T-cell (primary cell): ENCODE results near the gene ANKRD62. TPM values are rescaled to one million over a fixed set of nuclear protein-coding genes. Genes with fewer than 3 reads are reported as not detected.
A peak's percentile ranks its signal among the peaks of the same experiment; 100 is the strongest.

ENCODE experiments used
- ATAC-seq, 4 experiments: fragments of 200-7000 bp in 3 of 4; fragments of 150-1000 bp in 1 of 4; cut with Tn5 transposase; replicated peaks in 1 of 4; 1 replicate in 3 of 4; 2 replicates in 1 of 4; pipeline ENCODE4 v1.10.0; 2021; ENCODE audit warnings: moderate library complexity in 3 of 4, mild to moderate bottlenecking in 2 of 4, moderate number of reproducible peaks in 1 of 4
- CTCF ChIA-PET, 2 donors: fragments of 300-600 bp; sonication (Branson Sonifier 250); formaldehyde crosslinking; loops; one replicate each; lab custom pipeline; 2022; ENCODE audit warnings: antibody characterized with exemption in 2 of 2; lab: Charles Lee
- POLR2A ChIA-PET, 2 donors: fragments of 300-600 bp; sonication (Branson Sonifier 250); formaldehyde crosslinking; loops; one replicate each; lab custom pipeline; 2022; ENCODE audit warnings: antibody characterized with exemption in 2 of 2; lab: Charles Lee
- DNase-seq, 35 experiments: peaks; one replicate each; pipeline versions ENCODE4 v3.0.0 to v3.0.0-alpha.2; 2013 to 2023
- H3K27ac ChIP-seq: one replicate; pipeline ENCODE4 v1.5.1; 2013; ENCODE audit warnings: low read length
- H3K27me3 ChIP-seq, 2 experiments: replicated peaks in 1 of 2; 1 replicate in 1 of 2; 2 replicates in 1 of 2; pipeline versions ENCODE4 v1.6.1 to v1.7.0; 2013; ENCODE audit warnings: low read length in 1 of 2, mixed read lengths in 1 of 2; ENCODE audit not compliant: control insufficient read depth in 2 of 2, insufficient read depth in 2 of 2; ENCODE audit errors: extremely low read depth in 1 of 2
- H3K36me3 ChIP-seq, 2 donors: 1 replicate in 1 of 2; 2 replicates in 1 of 2; pipeline versions ENCODE4 v1.6.1 to v1.7.0; 2013; ENCODE audit warnings: low read length in 1 of 2; ENCODE audit not compliant: control insufficient read depth in 2 of 2, insufficient read depth in 1 of 2; ENCODE audit errors: extremely low read depth in 1 of 2
- H3K4me1 ChIP-seq, 2 experiments: 1 replicate in 1 of 2; 2 replicates in 1 of 2; pipeline versions ENCODE4 v1.6.1 to v1.7.0; 2013; ENCODE audit warnings: low read length in 2 of 2, mixed read lengths in 1 of 2; ENCODE audit not compliant: insufficient read depth in 2 of 2, control insufficient read depth in 1 of 2; ENCODE audit errors: extremely low read depth in 1 of 2
- H3K4me3 ChIP-seq, 2 donors: 1 replicate in 1 of 2; 2 replicates in 1 of 2; pipeline versions ENCODE4 v1.5.1 to v1.7.0; 2013; ENCODE audit warnings: mild to moderate bottlenecking in 2 of 2, low read length in 1 of 2, moderate library complexity in 1 of 2; ENCODE audit not compliant: control insufficient read depth in 1 of 2; ENCODE audit errors: extremely low read depth in 1 of 2
- H3K9me3 ChIP-seq: 2 replicates; pipeline ENCODE4 v1.7.0; 2013
- H3K27ac Mint-ChIP-seq, 2 donors: one replicate each; pipeline ENCODE4 v1.8.0; 2020 to 2021; ENCODE audit warnings: mild to moderate bottlenecking in 2 of 2, mixed read lengths in 2 of 2
- H3K27me3 Mint-ChIP-seq, 2 donors: one replicate each; pipeline ENCODE4 v1.8.0; 2021 to 2022; ENCODE audit warnings: mixed read lengths in 2 of 2
- H3K36me3 Mint-ChIP-seq: one replicate; pipeline ENCODE4 v1.8.0; 2021; ENCODE audit warnings: mixed read lengths
- H3K4me1 Mint-ChIP-seq, 3 donors: one replicate each; pipeline ENCODE4 v1.8.0; 2020 to 2022; ENCODE audit warnings: mixed read lengths in 3 of 3, mild to moderate bottlenecking in 1 of 3
- H3K4me3 Mint-ChIP-seq, 3 donors: one replicate each; pipeline ENCODE4 v1.8.0; 2020 to 2022; ENCODE audit warnings: mild to moderate bottlenecking in 3 of 3, mixed read lengths in 3 of 3, moderate library complexity in 3 of 3
- H3K9me3 Mint-ChIP-seq, 3 donors: one replicate each; pipeline ENCODE4 v1.8.0; 2020 to 2022; ENCODE audit warnings: mixed read lengths in 3 of 3
- WGBS: methylation state at CpG from one replicate; pipeline ENCODE4 v1.1.5; 2013; ENCODE audit warnings: missing lambda C conversion rate; ENCODE audit not compliant: insufficient coverage; 5-methylcytosine and 5-hydroxymethylcytosine counted together
- total RNA-seq, 35 experiments: library from RNA in 6 of 35; stranded (reverse) in 6 of 35; fragments of 120-200 nt in 1 of 35; gene quantifications; one replicate each; pipeline versions ENCODE4 v1.2.1 to v1.2.4 and lab custom pipeline; 2013 to 2026

Gene ANKRD62
- total RNA-seq, 5 donors from 2014 or later (not counting 1 experiment from before 2014, with no cell fraction given): not detected

DNA sequence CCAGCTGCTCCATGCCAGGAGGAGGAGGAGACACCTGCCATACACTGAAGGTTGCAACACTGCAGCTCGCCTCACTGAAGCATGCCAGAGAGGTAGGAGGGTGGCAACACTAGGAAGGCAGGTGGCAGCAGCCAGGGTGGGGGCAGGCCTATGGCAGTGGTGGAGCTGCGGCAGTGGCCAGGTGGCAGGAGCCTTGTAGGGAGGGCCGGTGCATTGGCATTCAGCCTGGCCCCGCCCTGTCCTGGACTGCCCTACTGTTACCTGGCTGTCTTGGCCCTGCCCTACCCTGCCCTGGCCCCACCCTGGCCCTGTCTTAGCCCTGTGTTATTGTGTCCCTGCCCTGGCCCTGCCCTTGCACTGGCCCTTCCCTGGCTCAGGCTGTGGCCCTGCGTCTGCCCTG is 7.4 kb upstream of the ANKRD62 start:
- no peaks in the 10 kb centered on the region for H3K9me3 ChIP-seq
- WGBS: 84% methylated on average over 5 of the region's 5 CpGs
- no peak for DNase-seq

DNA sequence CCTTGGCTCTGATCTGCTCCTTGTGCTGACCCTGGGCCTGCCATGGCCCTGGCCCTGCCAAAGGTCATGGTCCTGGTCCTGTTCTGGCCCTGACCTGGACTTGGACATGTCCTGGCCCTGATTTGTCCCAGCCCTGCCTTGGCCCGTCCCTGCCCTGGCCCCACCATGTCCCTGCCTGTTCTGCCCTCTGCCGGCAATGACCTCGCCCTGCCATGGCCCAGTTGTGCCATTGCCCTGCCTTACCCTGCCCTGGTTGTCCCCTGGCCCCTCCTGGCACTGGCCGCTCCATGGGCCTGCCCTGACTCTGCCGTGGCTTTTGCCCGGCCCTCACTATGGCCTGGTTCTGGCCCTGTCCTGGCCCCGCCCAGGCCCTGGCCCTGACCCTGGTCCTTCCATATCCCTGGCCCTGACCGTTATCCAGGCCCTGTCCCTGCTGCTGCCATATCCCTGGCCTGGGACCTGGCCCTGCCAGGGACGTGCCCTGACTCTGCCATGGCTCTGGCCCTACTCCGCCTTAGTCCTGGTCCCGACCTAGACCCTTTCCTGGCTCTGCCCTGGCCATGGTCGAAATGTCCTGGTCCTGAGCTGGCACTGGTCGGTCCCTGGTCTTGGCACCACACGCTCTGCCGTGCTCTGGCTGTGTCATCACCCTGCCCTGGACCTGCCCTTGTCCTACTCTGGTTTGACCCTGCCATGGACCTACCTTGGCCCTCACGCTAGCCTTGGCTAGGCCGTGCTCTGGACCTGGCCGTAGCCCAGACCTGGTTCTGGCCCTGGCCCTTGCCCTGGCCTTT is 6.8 kb upstream of the ANKRD62 start:
- no peak overlapping the region for H3K27ac Mint-ChIP-seq
- DNase-seq (no peak), ATAC-seq (peak in 1 of 4 experiments; percentile 22)
- Histone ChIP-seq H3K36me3 (no peaks in the 10 kb centered on the region), H3K27me3 (peaks cover 0 to 20% of the 10 kb centered on the region in 2 experiments), H3K27ac (no peak overlapping the region), H3K4me1 (no peaks in the 10 kb centered on the region), H3K4me3 (no peak overlapping the region), H3K9me3 (no peaks in the 10 kb centered on the region)
- H3K4me3 Mint-ChIP-seq: no peak overlapping the region
- ChIA-PET POLR2A (no interaction called here), CTCF (no interaction called here)
- no peaks in the 10 kb centered on the region for H3K36me3 Mint-ChIP-seq
- 85% methylated on average over 18 of the region's 18 CpGs for WGBS
- peaks cover 0 to 6% of the 10 kb centered on the region in 2 donors for H3K27me3 Mint-ChIP-seq
- no peaks in the 10 kb centered on the region for H3K4me1 Mint-ChIP-seq
- H3K9me3 Mint-ChIP-seq: no peaks in the 10 kb centered on the region

More for the DNA sequence above, 7.4 kb upstream of the ANKRD62 start:
- POLR2A ChIA-PET: no interaction called here
- Mint-ChIP-seq H3K27me3 (peaks cover 0 to 3% of the 10 kb centered on the region in 2 donors), H3K4me1 (no peaks in the 10 kb centered on the region), H3K27ac (no peak overlapping the region), H3K9me3 (no peaks in the 10 kb centered on the region), H3K36me3 (no peaks in the 10 kb centered on the region), H3K4me3 (no peak overlapping the region)
- H3K27ac ChIP-seq: no peak overlapping the region
- H3K36me3 ChIP-seq: no peaks in the 10 kb centered on the region
- CTCF ChIA-PET: no interaction called here
- H3K4me3 ChIP-seq: no peak overlapping the region
- H3K4me1 ChIP-seq: no peaks in the 10 kb centered on the region
- H3K27me3 ChIP-seq: peaks cover 0 to 17% of the 10 kb centered on the region in 2 experiments
- ATAC-seq: peak in 1 of 4 experiments; percentile 13

DNA sequence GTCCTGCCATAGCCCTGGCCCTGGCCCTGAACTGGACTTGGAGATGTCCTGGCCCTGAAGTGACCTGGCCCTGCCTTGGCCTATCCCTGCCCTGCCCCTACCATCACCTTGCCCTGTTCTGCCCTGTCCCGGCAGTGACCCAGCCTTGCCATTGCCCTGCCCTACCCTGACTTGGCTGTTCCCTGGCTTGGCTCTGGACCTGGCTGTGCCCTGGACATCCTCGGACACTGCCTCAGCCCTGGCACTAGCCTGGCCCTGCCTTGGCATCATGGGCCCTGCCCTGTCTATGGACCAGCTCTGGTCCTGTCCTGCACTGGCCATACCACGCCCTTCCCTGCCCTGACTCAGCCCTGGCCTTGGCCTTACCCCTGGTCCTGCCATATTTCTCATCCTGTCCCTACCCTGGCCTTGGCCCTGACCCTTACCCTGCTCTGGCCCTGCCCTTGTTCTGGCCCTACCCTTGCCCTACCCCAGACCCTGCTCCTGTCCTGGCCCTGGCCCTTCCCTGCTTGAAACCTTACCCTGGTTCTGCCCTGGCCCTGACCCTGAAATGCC is 6.1 kb upstream of the ANKRD62 start:
- H3K36me3 Mint-ChIP-seq: no peaks in the 10 kb centered on the region
- H3K9me3 Mint-ChIP-seq: no peaks in the 10 kb centered on the region
- Histone ChIP-seq H3K36me3 (no peaks in the 10 kb centered on the region), H3K27ac (no peak overlapping the region), H3K27me3 (peaks cover 0 to 21% of the 10 kb centered on the region in 2 experiments), H3K9me3 (no peaks in the 10 kb centered on the region), H3K4me3 (no peak overlapping the region), H3K4me1 (no peaks in the 10 kb centered on the region)
- H3K4me1 Mint-ChIP-seq: no peaks in the 10 kb centered on the region
- no peak overlapping the region for H3K4me3 Mint-ChIP-seq
- CTCF ChIA-PET: no interaction called here
- H3K27me3 Mint-ChIP-seq: peaks cover 0 to 8% of the 10 kb centered on the region in 2 donors
- no peak overlapping the region for H3K27ac Mint-ChIP-seq
- 76% methylated on average over 3 of the region's 3 CpGs for WGBS
- POLR2A ChIA-PET: no interaction called here
- no peak for DNase-seq
- ATAC-seq: no peak

DNA sequence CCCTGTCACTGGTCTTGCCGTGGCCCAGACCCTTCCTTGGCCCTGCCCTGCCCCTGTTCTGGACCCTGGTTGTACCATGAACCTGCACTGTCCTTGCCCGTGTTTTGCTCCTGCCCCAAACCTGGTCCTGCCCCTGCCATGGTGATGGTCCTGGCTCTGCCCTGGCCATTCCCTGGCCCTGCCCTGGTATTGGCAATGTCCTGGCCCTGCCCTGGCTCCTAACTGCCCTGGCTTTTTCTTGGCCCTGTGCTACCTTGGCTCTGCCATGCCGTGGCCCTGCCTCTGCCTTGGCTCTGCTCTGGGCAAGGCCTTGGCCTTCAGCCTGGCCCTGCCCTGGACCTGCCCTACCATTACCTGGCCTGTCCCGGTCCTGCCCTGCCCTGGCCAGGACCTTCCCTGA is 5.5 kb upstream of the ANKRD62 start:
- no peaks in the 10 kb centered on the region for H3K4me1 ChIP-seq
- no peak overlapping the region for H3K27ac ChIP-seq
- DNase-seq (no peak), ATAC-seq (no peak)
- no peak overlapping the region for H3K4me3 Mint-ChIP-seq
- peaks cover 0 to 11% of the 10 kb centered on the region in 2 donors for H3K27me3 Mint-ChIP-seq
- ChIA-PET CTCF (no interaction called here), POLR2A (no interaction called here)
- no peaks in the 10 kb centered on the region for H3K9me3 ChIP-seq
- H3K27me3 ChIP-seq: peaks cover 0 to 21% of the 10 kb centered on the region in 2 experiments
- no peaks in the 10 kb centered on the region for H3K36me3 Mint-ChIP-seq
- WGBS: 74% methylated on average over 4 of the region's 4 CpGs
- H3K36me3 ChIP-seq: no peaks in the 10 kb centered on the region
- H3K9me3 Mint-ChIP-seq: no peaks in the 10 kb centered on the region
- no peak overlapping the region for H3K27ac Mint-ChIP-seq
- no peak overlapping the region for H3K4me3 ChIP-seq
- no peaks in the 10 kb centered on the region for H3K4me1 Mint-ChIP-seq

DNA sequence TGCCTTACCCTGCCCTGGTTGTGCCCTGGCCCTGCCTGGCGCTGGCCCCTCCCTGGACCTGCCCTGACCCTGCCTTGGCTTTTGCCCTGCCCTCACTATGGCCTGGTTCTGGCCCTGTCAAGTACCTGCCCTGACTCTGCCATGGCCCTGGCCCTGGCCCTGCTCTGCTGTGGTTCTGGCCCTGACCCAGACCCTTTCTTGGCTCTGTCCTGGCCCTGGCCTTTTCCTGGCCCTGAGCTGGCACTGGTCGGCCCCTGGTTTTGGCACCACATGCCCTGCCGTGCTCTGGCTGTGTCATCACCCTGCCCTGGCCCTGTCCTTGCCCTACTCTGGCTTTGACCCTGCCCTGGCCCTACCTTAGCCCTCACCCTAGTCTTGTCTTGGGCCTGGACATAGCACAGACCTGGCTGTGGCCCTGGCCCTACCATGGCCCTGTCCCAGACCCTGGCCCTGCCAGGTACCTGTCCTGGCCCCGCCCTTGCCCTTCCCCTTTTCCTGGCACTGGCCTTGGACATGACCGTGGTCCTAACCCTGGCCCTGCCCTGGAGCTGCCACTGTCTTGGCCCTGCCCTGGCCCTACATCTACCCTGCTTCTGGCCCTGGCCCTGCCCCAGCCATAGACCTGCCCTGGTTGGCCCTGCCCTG is 4.8 kb upstream of the ANKRD62 start:
- H3K4me3 Mint-ChIP-seq: no peak overlapping the region
- no peaks in the 10 kb centered on the region for H3K9me3 ChIP-seq
- no peak overlapping the region for H3K27ac Mint-ChIP-seq
- POLR2A ChIA-PET: no interaction called here
- no peaks in the 10 kb centered on the region for H3K36me3 Mint-ChIP-seq
- H3K36me3 ChIP-seq: no peaks in the 10 kb centered on the region
- peaks cover 0 to 1% (median 0%) of the 10 kb centered on the region in 3 donors for H3K9me3 Mint-ChIP-seq
- ATAC-seq: no peak
- H3K4me1 ChIP-seq: no peaks in the 10 kb centered on the region
- H3K4me1 Mint-ChIP-seq: no peaks in the 10 kb centered on the region
- peaks cover 0 to 21% of the 10 kb centered on the region in 2 experiments for H3K27me3 ChIP-seq
- H3K27ac ChIP-seq: no peak overlapping the region
- H3K4me3 ChIP-seq: no peak overlapping the region
- DNase-seq: no peak
- CTCF ChIA-PET: no interaction called here
- 71% methylated on average over 5 of the region's 5 CpGs for WGBS
- H3K27me3 Mint-ChIP-seq: peaks cover 1 to 11% of the 10 kb centered on the region in 2 donors

DNA sequence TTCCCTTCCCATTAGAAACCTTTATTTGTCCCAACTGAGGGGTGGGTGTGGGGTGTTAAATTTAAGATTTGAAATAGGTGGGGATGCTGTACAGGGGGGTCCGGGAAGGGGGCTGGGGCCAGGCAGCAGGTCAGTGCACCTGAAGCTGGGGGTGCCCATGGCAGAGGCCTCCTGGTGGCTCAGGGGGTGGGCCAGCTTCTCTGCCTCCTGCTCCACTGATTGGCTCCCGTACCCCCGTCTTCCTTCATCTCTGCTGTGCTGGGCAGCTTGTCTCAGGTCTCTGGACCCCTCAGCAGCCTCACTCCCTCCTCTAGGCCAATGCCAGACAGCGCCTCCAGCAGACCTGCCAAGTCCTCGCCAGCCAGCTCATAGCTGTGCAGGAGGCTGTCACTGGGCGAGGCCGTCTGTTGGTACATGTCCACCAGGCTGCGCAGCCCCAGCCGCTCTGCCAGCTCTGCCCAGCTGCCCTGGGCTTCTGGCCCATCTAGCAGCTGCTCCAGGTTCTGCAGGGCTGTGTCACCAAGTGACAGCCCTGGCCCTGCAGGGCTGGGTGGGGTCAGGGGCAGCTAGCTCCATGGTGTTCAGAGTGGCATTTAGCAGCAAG is 2.0 kb upstream of the ANKRD62 start:
- no peaks in the 10 kb centered on the region for H3K4me1 ChIP-seq
- H3K4me1 Mint-ChIP-seq: no peaks in the 10 kb centered on the region
- H3K27ac Mint-ChIP-seq: no peak overlapping the region
- CTCF ChIA-PET: no interaction called here
- H3K4me3 ChIP-seq: no peak overlapping the region
- no peaks in the 10 kb centered on the region for H3K9me3 ChIP-seq
- DNase-seq (no peak), ATAC-seq (no peak)
- H3K27me3 ChIP-seq: peaks cover 0 to 15% of the 10 kb centered on the region in 2 experiments
- H3K36me3 ChIP-seq: no peaks in the 10 kb centered on the region
- no peak overlapping the region for H3K4me3 Mint-ChIP-seq
- peaks cover 3 to 9% of the 10 kb centered on the region in 2 donors for H3K27me3 Mint-ChIP-seq
- H3K9me3 Mint-ChIP-seq: peaks cover 0 to 3% (median 0%) of the 10 kb centered on the region in 3 donors
- WGBS: 78% methylated on average over 8 of the region's 9 CpGs
- H3K27ac ChIP-seq: no peak overlapping the region
- H3K36me3 Mint-ChIP-seq: no peaks in the 10 kb centered on the region
- POLR2A ChIA-PET: no interaction called here
